ENCODE measurements around the gene ZDHHC13. TPM values are rescaled to one million over a fixed set of nuclear protein-coding genes. Genes with fewer than 3 reads are reported as not detected.

Gene ZDHHC13
- total and polyA plus RNA-seq, 2 of the 8 experiments (the other 6 are each of a cell fraction or from before 2014, with no cell fraction given) = 22.4 to 24.1 TPM

GRCh38 chr11:19220903-19221724, 104.1 kb downstream of the ZDHHC13 start:
- no peak overlapping the region for H2AK5ac ChIP-seq (ENCODE audit: low read depth, low read length)
- no peak overlapping the region for H3K14ac ChIP-seq (ENCODE audit: insufficient read length)
- H3K9ac ChIP-seq (replicated peaks in 1 of 4; ENCODE audit: extremely low read depth in 1 of 4, low read depth in 3 of 4, low read length in 3 of 4) = no peak overlapping the region
- POLR2A ChIA-PET (ENCODE audit: partially characterized antibody) = no interaction called here
- H3K27me3 ChIP-seq (replicated peaks in 1 of 4; ENCODE audit: control insufficient read depth in 3 of 4, extremely low read depth in 1 of 4, insufficient read depth in 3 of 4, low read length in 3 of 4) = no peaks in the 10 kb centered on the region
- H2AFZ ChIP-seq (ENCODE audit: low read length) = no peak overlapping the region
- H2BK12ac ChIP-seq (ENCODE audit: low read depth, low read length) = no peak overlapping the region
- FAIRE-seq (no peak), DNase-seq (ENCODE audit: low read depth in 1 of 2, low spot score in 2 of 2) (no peak)
- H3K4ac ChIP-seq (replicated peaks; ENCODE audit: insufficient read length, low read depth, low read length) = no peak overlapping the region
- no peak overlapping the region for H2BK5ac ChIP-seq (ENCODE audit: low read depth, low read length)
- H4K91ac ChIP-seq (replicated peaks; ENCODE audit: insufficient read length, low read length) = no peak overlapping the region
- CTCF ChIA-PET (ENCODE audit: partially characterized antibody) = interaction anchor here (1.2 to 1.3 kb wide), 2 partner anchors 117 to 144 kb away, joined by 3 read pairs; no protein-coding TSS in a partner anchor
- no peak overlapping the region for H3K27ac ChIP-seq (ENCODE audit: low read depth, low read length)
- 75% methylated on average over 3 of the region's 3 CpGs; no CpG with 5 or more reads in 1 of the 2 experiments for WGBS, 2 experiments (ENCODE audit: extremely low coverage in 1 of 2, insufficient coverage in 1 of 2, insufficient read length in 1 of 2, insufficient replicate concordance in 2 of 2, low coverage in 1 of 2, low lambda C conversion rate in 2 of 2, missing lambda C conversion rate in 1 of 2)
- H2BK20ac ChIP-seq (ENCODE audit: low read length) = no peak overlapping the region
- H2BK15ac ChIP-seq (ENCODE audit: low read length) = no peak overlapping the region
- no peak overlapping the region for H3K4me3 ChIP-seq (ENCODE audit: extremely low read depth in 1 of 4, insufficient read depth in 2 of 4, low read depth in 3 of 4, low read length in 4 of 4)
- no peak overlapping the region for H3K23ac ChIP-seq (ENCODE audit: insufficient read length)
- H3K79me2 ChIP-seq (ENCODE audit: control insufficient read depth in 1 of 2, insufficient read depth in 2 of 2, low read length in 2 of 2) = no peaks in the 10 kb centered on the region
- H4K5ac ChIP-seq (ENCODE audit: insufficient read length, low read depth, low read length) = no peak overlapping the region
- H3K23me2 ChIP-seq (ENCODE audit: low read depth, low read length) = no peaks in the 10 kb centered on the region
- H3K4me1 ChIP-seq (replicated peaks in 1 of 4; ENCODE audit: control insufficient read depth in 3 of 4, insufficient read depth in 4 of 4, low read length in 3 of 4) = peaks cover 0 to 3% (median 0%) of the 10 kb centered on the region in 4 experiments; a peak in 1 of 7 replicates
- H3K9me3 ChIP-seq (ENCODE audit: insufficient read depth in 2 of 2, low read depth in 1 of 2, low read length in 1 of 2) = no peaks in the 10 kb centered on the region
- peaks cover 0 to 16% (median 8%) of the 10 kb centered on the region in 4 experiments; a peak in 6 of 8 replicates for H3K36me3 ChIP-seq (ENCODE audit: control insufficient read depth in 2 of 4, insufficient read depth in 4 of 4, low read length in 3 of 4)
- H3K56ac ChIP-seq (replicated peaks; ENCODE audit: insufficient read length, low read depth, low read length) = no peak overlapping the region
- no peak overlapping the region for H2BK120ac ChIP-seq (replicated peaks; ENCODE audit: low read depth, low read length)
- H4K20me1 ChIP-seq (replicated peaks in 1 of 2; ENCODE audit: control insufficient read depth in 1 of 2, insufficient read depth in 2 of 2, low read length in 2 of 2) = no peaks in the 10 kb centered on the region
- no peak overlapping the region for H4K8ac ChIP-seq (ENCODE audit: extremely low read depth, insufficient read depth, low read length)
- H3K4me2 ChIP-seq (ENCODE audit: insufficient read depth in 1 of 2, low read depth in 2 of 2, low read length in 2 of 2) = no peak overlapping the region
- H3K18ac ChIP-seq (ENCODE audit: extremely low read depth, low read length) = no peak overlapping the region
- H3K79me1 ChIP-seq (ENCODE audit: low read depth, low read length) = no peaks in the 10 kb centered on the region
- TF ChIP-seq HDAC6 (IDR thresholded peaks at IDR 0.05; ENCODE audit: low read depth, low read length) = no peak
- no peak for TF ChIP-seq E2F6 (IDR thresholded peaks at IDR 0.05)
- TF ChIP-seq CHD1 (IDR thresholded peaks at IDR 0.05; ENCODE audit: low read depth, low read length) = no peak
- no peak for TF ChIP-seq TAF7 (optimal IDR thresholded peaks at IDR 0.05; ENCODE audit: borderline replicate concordance, low read depth, low read length)
- no peak for TF ChIP-seq KDM4A (IDR thresholded peaks at IDR 0.05; ENCODE audit: low read depth, low read length, severe bottlenecking)
- TF ChIP-seq CBX8 (IDR thresholded peaks at IDR 0.05; ENCODE audit: borderline replicate concordance, low read depth, low read length) = no peak
- TF ChIP-seq ATF2 (IDR thresholded peaks at IDR 0.05; ENCODE audit: low read length) = no peak
- TF ChIP-seq MAFK (IDR thresholded peaks at IDR 0.05; ENCODE audit: low read depth, low read length) = no peak
- TF ChIP-seq TCF12 (IDR thresholded peaks at IDR 0.05; ENCODE audit: low read depth, low read length) = no peak
- no peak for TF ChIP-seq POU5F1 (IDR thresholded peaks at IDR 0.05; ENCODE audit: low read depth, low read length)
